Testis (tissue), 3 donors: Measurements from ENCODE around the gene TBATA. TPM values are rescaled to one million over a fixed set of nuclear protein-coding genes. Genes with fewer than 3 reads are reported as not detected.
"Not testable (repeated sequence)": the region's sequence is repeated elsewhere in the genome, so short reads cannot be mapped to it uniquely, and the experiment has no call there.

Experiments used
- DNase-seq: peaks from one replicate; pipeline ENCODE4 v3.0.0-alpha.2; 2019
- H3K27ac ChIP-seq, 2 donors: fragments of 200-600 bp; sonication (generic); one replicate each; pipeline ENCODE4 v1.5.1; 2019
- H3K27me3 ChIP-seq: fragments of 200-600 bp; sonication (generic); one replicate; pipeline ENCODE4 v1.5.1; 2019
- H3K36me3 ChIP-seq: fragments of 200-600 bp; sonication (generic); one replicate; pipeline ENCODE4 v1.5.1; 2017; ENCODE audit warnings: low read depth; ENCODE audit errors: missing control alignments
- H3K4me1 ChIP-seq: fragments of 200-600 bp; sonication (generic); one replicate; pipeline ENCODE4 v1.5.1; 2019
- H3K4me3 ChIP-seq, 2 donors: fragments of 200-600 bp; sonication (generic); one replicate each; pipeline ENCODE4 v1.5.1; 2017 to 2019
- H3K9me3 ChIP-seq: fragments of 200-600 bp; sonication (generic); one replicate; pipeline ENCODE4 v1.5.1; 2017
- CTCF ChIP-seq, 3 experiments: fragments of 450-650 bp in 2 of 3; fragments of 200-600 bp in 1 of 3; sonication (generic) in 1 of 3; IDR thresholded peaks; one replicate each; pipeline ENCODE4 v1.5.1; 2016 to 2019; ENCODE audit warnings: antibody characterized with exemption in 3 of 3, mild to moderate bottlenecking in 2 of 3, moderate library complexity in 1 of 3
- POLR2A ChIP-seq: fragments of 450-650 bp; IDR thresholded peaks from one replicate; pipeline ENCODE4 v1.6.1; 2017; ENCODE audit warnings: antibody characterized with exemption, mild to moderate bottlenecking, moderate library complexity
- WGBS, 2 donors: methylation state at CpG; one replicate each; pipeline ENCODE4 v1.1.5; 2018; 5-methylcytosine and 5-hydroxymethylcytosine counted together
- intact Hi-C: fragments of 100-400 bp; cut with DNase I; formaldehyde crosslinking; loops from one replicate; pipeline ENCODE4 v1.15.1; 2023; ENCODE audit warnings: low total_unique reads
- polyA plus RNA-seq: library from polyadenylated mRNA; stranded (reverse); fragments of 350-450 nt; fragmentation: Illumina TruSeq; extraction: RNeasy Lipid Tissue Mini Kit (QIAGEN cat#74804); gene quantifications from one replicate; pipeline ENCODE4 v1.2.3, GENCODE V29; 2014; ENCODE audit warnings: low read depth, low replicate concordance; ENCODE audit not compliant: insufficient read depth
- total RNA-seq, 2 donors: library from RNA; depleted of rRNA; stranded (reverse); fragments of >200 nt; gene quantifications; one replicate each; pipeline ENCODE4 v1.2.3, GENCODE V29; 2016

The TBATA gene
- total and polyA plus RNA-seq, 3 donors from 2014 or later, result 8.4 to 34.6 (median 19.1) TPM

DNA sequence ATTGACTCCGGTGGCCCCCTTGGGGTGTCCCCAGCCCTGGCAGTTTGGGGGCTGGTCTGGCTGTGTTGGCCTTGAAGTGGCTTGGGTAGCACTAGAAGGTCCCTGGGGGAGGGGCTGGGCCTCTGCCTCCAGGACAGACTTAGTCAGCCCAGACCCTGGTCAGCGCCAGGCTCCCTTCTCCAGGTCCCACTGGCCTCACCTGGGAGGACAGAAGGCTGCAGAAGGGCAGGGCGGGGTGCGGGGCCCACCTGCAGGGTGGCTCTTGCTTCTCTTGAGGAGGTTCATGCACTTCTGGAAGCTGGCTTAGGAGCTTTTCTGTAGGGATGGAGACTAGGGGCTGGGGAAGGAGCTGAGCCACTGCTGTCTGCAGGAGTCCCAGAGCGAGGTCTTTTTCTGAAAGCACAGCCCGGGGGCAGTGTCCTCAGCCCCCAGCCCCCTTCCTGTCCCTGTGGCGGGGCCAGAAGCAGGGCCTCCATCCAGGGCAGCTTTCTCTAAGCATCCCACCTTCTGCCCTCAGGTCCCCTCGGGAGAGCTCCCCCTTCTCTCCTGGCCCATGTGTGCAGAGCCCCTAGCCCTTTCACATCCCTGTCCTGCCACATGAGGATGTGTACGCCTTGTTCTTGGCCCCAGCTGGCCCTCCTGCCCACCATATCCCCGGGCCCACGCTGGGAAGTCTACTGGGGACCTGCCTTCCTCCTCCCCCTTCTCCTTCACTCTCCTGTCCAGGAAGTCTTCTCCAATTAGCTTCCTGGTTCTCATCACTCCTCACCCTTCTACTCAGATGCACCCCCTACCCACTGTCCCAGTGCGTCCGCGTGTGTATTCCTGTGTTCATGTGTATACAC lies 11.0 kb downstream of the TBATA start:
- no peak for TF ChIP-seq POLR2A
- no peak for TF ChIP-seq CTCF (IDR thresholded peaks at IDR 0.05)
- DNase-seq, result peak; percentile 9
- H3K36me3 ChIP-seq, result no peaks in the 10 kb centered on the region
- intact Hi-C loops, result no loop called here
- H3K4me3 ChIP-seq, result no peak overlapping the region
- 90 to 91% methylated on average over 11 to 14 of the region's 14 CpGs for WGBS, 2 donors
- H3K4me1 ChIP-seq, result peaks cover 5% of the 10 kb centered on the region
- no peaks in the 10 kb centered on the region for H3K9me3 ChIP-seq
- H3K27me3 ChIP-seq, result no peaks in the 10 kb centered on the region
- no peak overlapping the region for H3K27ac ChIP-seq

- H3K36me3 ChIP-seq, result no peaks in the 10 kb centered on the region
- WGBS, 2 donors, result 85 to 90% methylated on average over 8 to 9 of the region's 9 CpGs
- no peak overlapping the region for H3K27ac ChIP-seq
- H3K4me3 ChIP-seq, result no peak overlapping the region
- H3K9me3 ChIP-seq, result no peaks in the 10 kb centered on the region
- H3K27me3 ChIP-seq, result no peaks in the 10 kb centered on the region
- H3K4me1 ChIP-seq, result peaks cover 5% of the 10 kb centered on the region
- DNase-seq, result peak; percentile 2
- intact Hi-C loops, result no loop called here
- no peak for TF ChIP-seq POLR2A
- no peak for TF ChIP-seq CTCF (IDR thresholded peaks at IDR 0.05)
Observed at GRCh38 chr10:70773461-70773860, 11.7 kb downstream of the TBATA start.

- TF ChIP-seq POLR2A (no peak), CTCF (IDR thresholded peaks at IDR 0.05) (no peak)
- no peak overlapping the region for H3K4me3 ChIP-seq
- DNase-seq, result peak; percentile 2
- H3K36me3 ChIP-seq, result no peaks in the 10 kb centered on the region
- H3K27ac ChIP-seq, result no peak overlapping the region
- H3K27me3 ChIP-seq, result no peaks in the 10 kb centered on the region
- 81 to 88% methylated on average over 4 of the region's 4 CpGs for WGBS, 2 donors
- peaks cover 5% of the 10 kb centered on the region for H3K4me1 ChIP-seq
- H3K9me3 ChIP-seq, result no peaks in the 10 kb centered on the region
- intact Hi-C loops, result no loop called here
Observed at GRCh38 chr10:70772627-70773026, 12.6 kb downstream of the TBATA start.

- peaks cover 5% of the 10 kb centered on the region for H3K4me1 ChIP-seq
- intact Hi-C loops, result no loop called here
- H3K27ac ChIP-seq, result no peak overlapping the region
- no peaks in the 10 kb centered on the region for H3K36me3 ChIP-seq
- WGBS, 2 donors, result 93 to 96% methylated on average over 8 of the region's 8 CpGs
- H3K27me3 ChIP-seq, result no peaks in the 10 kb centered on the region
- no peaks in the 10 kb centered on the region for H3K9me3 ChIP-seq
- no peak overlapping the region for H3K4me3 ChIP-seq
- TF ChIP-seq POLR2A, result no peak
- TF ChIP-seq CTCF (IDR thresholded peaks at IDR 0.05), result no peak
- DNase-seq, result peak; percentile 3
Observed at GRCh38 chr10:70771311-70772194, 13.6 kb downstream of the TBATA start.

DNA sequence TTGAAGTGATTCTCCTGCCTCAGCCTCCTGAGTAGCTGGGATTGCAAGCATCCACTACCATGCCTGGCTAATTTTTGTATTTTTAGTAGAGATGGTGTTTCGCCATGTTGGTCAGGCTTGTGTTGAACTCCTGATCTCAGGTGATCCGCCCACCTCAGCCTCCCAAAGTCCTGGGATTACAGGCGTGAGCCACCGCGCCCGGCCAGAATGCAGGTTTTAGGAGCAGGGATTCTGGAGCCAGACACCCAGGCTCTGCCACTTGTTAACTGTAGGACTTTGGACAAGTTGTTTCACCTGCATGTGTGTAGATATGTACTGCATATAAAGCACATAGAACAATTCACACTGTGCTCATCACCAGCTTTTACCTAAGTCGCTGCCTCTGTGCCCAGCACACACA lies 14.7 kb downstream of the TBATA start:
- H3K4me3 ChIP-seq, H3K27me3 ChIP-seq, H3K27ac ChIP-seq, H3K36me3 ChIP-seq, DNase-seq, intact Hi-C loops, H3K4me1 ChIP-seq, H3K9me3 ChIP-seq: not testable (repeated sequence)
- WGBS, 2 donors, result 95 to 98% methylated on average over 7 of the region's 7 CpGs
